ENCODE data around the gene ANGPT4. TPM values are rescaled to one million over a fixed set of nuclear protein-coding genes. Genes with fewer than 3 reads are reported as not detected.
A peak's percentile ranks its signal among the peaks of the same experiment; 100 is the strongest.

Gene ANGPT4
- total RNA-seq, 4 donors from 2014 or later = 0.63 to 4.7 (median 1.3) TPM

GRCh38 chr20:931401-931800 is 15.3 kb upstream of the ANGPT4 start:
- no peak for TF ChIP-seq POLR2A (IDR thresholded peaks at IDR 0.05)
- no peak for TF ChIP-seq EP300 (IDR thresholded peaks at IDR 0.05)
- no peak for TF ChIP-seq CTCF (IDR thresholded peaks at IDR 0.05)
- H3K27ac ChIP-seq = no peak overlapping the region
- DNase-seq (ENCODE audit: low spot score in 2 of 2) = no peak
- no peak overlapping the region for H3K4me3 ChIP-seq
- no peaks in the 10 kb centered on the region for H3K4me1 ChIP-seq
- H3K9me3 ChIP-seq = peaks cover 0 to 15% (median 0%) of the 10 kb centered on the region in 4 donors
- 24 to 49% methylated on average over 1 of the region's 1 CpG for WGBS, 2 donors
- H3K36me3 ChIP-seq = no peaks in the 10 kb centered on the region
- H3K27me3 ChIP-seq = no peaks in the 10 kb centered on the region

GRCh38 chr20:926670-927069 is 10.5 kb upstream of the ANGPT4 start:
- WGBS, 2 donors = 60 to 69% methylated on average over 6 of the region's 6 CpGs
- H3K27ac ChIP-seq = no peak overlapping the region
- no peak overlapping the region for H3K4me3 ChIP-seq
- H3K9me3 ChIP-seq = peaks cover 0 to 9% (median 0%) of the 10 kb centered on the region in 4 donors
- H3K27me3 ChIP-seq = no peaks in the 10 kb centered on the region
- no peaks in the 10 kb centered on the region for H3K36me3 ChIP-seq
- TF ChIP-seq CTCF (IDR thresholded peaks at IDR 0.05) (no peak), EP300 (IDR thresholded peaks at IDR 0.05) (no peak), POLR2A (IDR thresholded peaks at IDR 0.05) (no peak)
- peaks cover 0 to 10% (median 0%) of the 10 kb centered on the region in 4 donors for H3K4me1 ChIP-seq
- DNase-seq (ENCODE audit: low spot score in 2 of 2) = no peak

GRCh38 chr20:925516-925915 is 9.4 kb upstream of the ANGPT4 start:
- H3K27ac ChIP-seq = no peak overlapping the region
- DNase-seq (ENCODE audit: low spot score in 2 of 2) = no peak
- 80 to 87% methylated on average over 9 of the region's 9 CpGs for WGBS, 2 donors

GRCh38 chr20:924639-925038 is 8.5 kb upstream of the ANGPT4 start:
- H3K9me3 ChIP-seq = no peaks in the 10 kb centered on the region
- H3K27me3 ChIP-seq = no peaks in the 10 kb centered on the region
- TF ChIP-seq EP300 (IDR thresholded peaks at IDR 0.05) = no peak
- no peak for TF ChIP-seq POLR2A (IDR thresholded peaks at IDR 0.05)
- TF ChIP-seq CTCF (IDR thresholded peaks at IDR 0.05) = no peak
- H3K36me3 ChIP-seq = no peaks in the 10 kb centered on the region
- peaks cover 0 to 10% (median 0%) of the 10 kb centered on the region in 4 donors for H3K4me1 ChIP-seq
- DNase-seq (ENCODE audit: low spot score in 2 of 2) = no peak
- no peak overlapping the region for H3K27ac ChIP-seq
- H3K4me3 ChIP-seq = no peak overlapping the region

More at GRCh38 chr20:925516-925915, 9.4 kb upstream of the ANGPT4 start:
- no peaks in the 10 kb centered on the region for H3K9me3 ChIP-seq
- H3K27me3 ChIP-seq = no peaks in the 10 kb centered on the region
- no peak overlapping the region for H3K4me3 ChIP-seq
- no peaks in the 10 kb centered on the region for H3K36me3 ChIP-seq
- H3K4me1 ChIP-seq = peaks cover 0 to 10% (median 0%) of the 10 kb centered on the region in 4 donors
- no peak for TF ChIP-seq POLR2A (IDR thresholded peaks at IDR 0.05)
- TF ChIP-seq EP300 (IDR thresholded peaks at IDR 0.05) = no peak
- no peak for TF ChIP-seq CTCF (IDR thresholded peaks at IDR 0.05)

- Histone ChIP-seq H3K4me3 (no peak overlapping the region), H3K36me3 (no peaks in the 10 kb centered on the region), H3K27me3 (no peaks in the 10 kb centered on the region), H3K9me3 (no peaks in the 10 kb centered on the region), H3K4me1 (peaks cover 0 to 10% (median 0%) of the 10 kb centered on the region in 4 donors), H3K27ac (peak overlapping the region in 1 of 4 donors; percentile 34)
- TF ChIP-seq POLR2A (IDR thresholded peaks at IDR 0.05) (no peak), CTCF (IDR thresholded peaks at IDR 0.05) (no peak), EP300 (IDR thresholded peaks at IDR 0.05) (peak in 1 of 2 donors; percentile 9)
- 27 to 33% methylated on average over 3 of the region's 4 CpGs for WGBS, 2 donors
- no peak for DNase-seq (ENCODE audit: low spot score in 2 of 2)
Observed at GRCh38 chr20:922781-923180, 6.6 kb upstream of the ANGPT4 start.

Data from tibial nerve (tissue), 4 donors.